ENCODE results near the gene CCSER1. TPM values are rescaled to one million over a fixed set of nuclear protein-coding genes. Genes with fewer than 3 reads are reported as not detected.

CCSER1 gene
- total and polyA plus RNA-seq, 2 of the 8 experiments (the other 6 are each of a cell fraction or from before 2014, with no cell fraction given) = 0.26 to 0.84 TPM

- Histone ChIP-seq H4K91ac (replicated peaks; ENCODE audit: insufficient read length, low read length) (no peak overlapping the region), H3K79me2 (ENCODE audit: control insufficient read depth in 1 of 2, insufficient read depth in 2 of 2, low read length in 2 of 2) (no peaks in the 10 kb centered on the region), H3K9ac (replicated peaks in 1 of 4; ENCODE audit: extremely low read depth in 1 of 4, low read depth in 3 of 4, low read length in 3 of 4) (no peak overlapping the region), H4K8ac (ENCODE audit: extremely low read depth, insufficient read depth, low read length) (no peak overlapping the region), H3K18ac (ENCODE audit: extremely low read depth, low read length) (no peak overlapping the region), H3K4ac (replicated peaks; ENCODE audit: insufficient read length, low read depth, low read length) (no peak overlapping the region), H2BK120ac (replicated peaks; ENCODE audit: low read depth, low read length) (no peak overlapping the region), H3K4me3 (ENCODE audit: extremely low read depth in 1 of 4, insufficient read depth in 2 of 4, low read depth in 3 of 4, low read length in 4 of 4) (no peak overlapping the region), H2BK12ac (ENCODE audit: low read depth, low read length) (no peak overlapping the region), H2AK5ac (ENCODE audit: low read depth, low read length) (no peak overlapping the region), H3K9me3 (ENCODE audit: insufficient read depth in 2 of 2, low read depth in 1 of 2, low read length in 1 of 2) (no peaks in the 10 kb centered on the region), H3K56ac (replicated peaks; ENCODE audit: insufficient read length, low read depth, low read length) (no peak overlapping the region), H3K36me3 (ENCODE audit: control insufficient read depth in 2 of 4, insufficient read depth in 4 of 4, low read length in 3 of 4) (no peaks in the 10 kb centered on the region), H3K23ac (ENCODE audit: insufficient read length) (no peak overlapping the region), H2BK20ac (ENCODE audit: low read length) (no peak overlapping the region), H4K5ac (ENCODE audit: insufficient read length, low read depth, low read length) (no peak overlapping the region), H2AFZ (ENCODE audit: low read length) (no peak overlapping the region), H3K4me1 (replicated peaks in 1 of 4; ENCODE audit: control insufficient read depth in 3 of 4, insufficient read depth in 4 of 4, low read length in 3 of 4) (no peaks in the 10 kb centered on the region; a peak in 1 of 7 replicates), H3K14ac (ENCODE audit: insufficient read length) (no peak overlapping the region), H4K20me1 (replicated peaks in 1 of 2; ENCODE audit: control insufficient read depth in 1 of 2, insufficient read depth in 2 of 2, low read length in 2 of 2) (no peaks in the 10 kb centered on the region), H2BK5ac (ENCODE audit: low read depth, low read length) (no peak overlapping the region), H3K27ac (ENCODE audit: low read depth, low read length) (no peak overlapping the region), H3K79me1 (ENCODE audit: low read depth, low read length) (no peaks in the 10 kb centered on the region), H3K4me2 (ENCODE audit: insufficient read depth in 1 of 2, low read depth in 2 of 2, low read length in 2 of 2) (no peak overlapping the region), H3K23me2 (ENCODE audit: low read depth, low read length) (no peaks in the 10 kb centered on the region), H3K27me3 (replicated peaks in 1 of 4; ENCODE audit: control insufficient read depth in 3 of 4, extremely low read depth in 1 of 4, insufficient read depth in 3 of 4, low read length in 3 of 4) (no peaks in the 10 kb centered on the region), H2BK15ac (ENCODE audit: low read length) (no peak overlapping the region)
- WGBS, 2 experiments (ENCODE audit: extremely low coverage in 1 of 2, insufficient coverage in 1 of 2, insufficient read length in 1 of 2, insufficient replicate concordance in 2 of 2, low coverage in 1 of 2, low lambda C conversion rate in 2 of 2, missing lambda C conversion rate in 1 of 2) = 72% methylated on average over 2 of the region's 2 CpGs; no CpG with 5 or more reads in 1 of the 2 experiments
- POLR2A ChIA-PET (ENCODE audit: partially characterized antibody) = no interaction called here
- CTCF ChIA-PET (ENCODE audit: partially characterized antibody) = no interaction called here
- no peak for FAIRE-seq
- no peak for DNase-seq (ENCODE audit: low read depth in 1 of 2, low spot score in 2 of 2)
- no peak for TF ChIP-seq USF2 (IDR thresholded peaks at IDR 0.05; ENCODE audit: low read length)
- TF ChIP-seq TAF7 (optimal IDR thresholded peaks at IDR 0.05; ENCODE audit: borderline replicate concordance, low read depth, low read length) = peak; percentile 91
- TF ChIP-seq TBP (IDR thresholded peaks at IDR 0.05; ENCODE audit: low read depth, low read length) = peak; percentile 67
- TF ChIP-seq GTF2F1 (IDR thresholded peaks at IDR 0.05; ENCODE audit: borderline replicate concordance, low read depth, low read length) = peak; percentile 67
- TF ChIP-seq POLR2A (IDR thresholded peaks at IDR 0.05; ENCODE audit: control extremely low read depth in 1 of 2, low read depth in 2 of 2, low read length in 2 of 2) = peak in 1 of 2 experiments; percentile 50; a peak in 1 of 3 replicates
Measured at GRCh38 chr4:91448668-91449330, 1321.6 kb downstream of the CCSER1 start.
